ENCODE results near the gene ZNF687. TPM values are rescaled to one million over a fixed set of nuclear protein-coding genes. Genes with fewer than 3 reads are reported as not detected.

ZNF687 gene
- total RNA-seq, 1 experiment from 2014 or later, result 34.3 TPM

DNA sequence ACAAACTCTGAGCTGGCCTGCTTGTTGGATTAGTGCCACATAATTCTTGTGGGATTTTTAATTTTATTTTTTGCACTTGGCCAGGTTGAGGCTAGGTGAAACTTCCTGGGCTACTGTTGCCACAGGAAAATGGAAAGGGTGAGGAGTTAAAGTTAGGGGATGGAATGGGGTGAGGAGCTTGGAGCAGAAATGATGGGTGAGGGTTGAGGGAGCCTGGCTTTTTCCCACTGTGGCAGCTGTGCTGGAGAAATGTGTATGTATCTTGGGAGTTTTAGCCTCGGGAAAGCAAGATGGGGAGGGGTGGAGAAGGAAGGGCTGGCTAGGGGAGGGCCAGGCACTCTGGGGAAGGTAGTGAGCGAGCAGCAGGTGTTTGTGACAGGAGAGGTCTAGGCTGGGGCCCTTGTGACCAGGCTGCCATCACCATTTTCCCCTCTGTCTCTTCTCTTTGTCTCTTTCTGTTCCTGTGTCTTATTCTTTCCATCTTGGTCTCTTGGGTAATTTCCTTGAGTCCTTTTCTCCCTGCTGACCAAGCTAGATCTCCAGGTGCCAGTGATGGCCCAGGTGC lies 2.0 kb downstream of the ZNF687 start (continued):
- TF ChIP-seq CTCF (IDR thresholded peaks at IDR 0.05 in 2 of 3, conservative IDR thresholded peaks at IDR 0.05 in 1 of 3; ENCODE audit: borderline replicate concordance in 1 of 3, insufficient read depth in 1 of 3, low read depth in 2 of 3, low read length in 2 of 3) (no peak), EZH2phosphoT487 (IDR thresholded peaks at IDR 0.05; ENCODE audit: borderline replicate concordance) (no peak), POLR2A (IDR thresholded peaks at IDR 0.05; ENCODE audit: borderline replicate concordance, extremely low read depth, insufficient read depth, insufficient read length) (no peak), ELF1 (IDR thresholded peaks at IDR 0.05; ENCODE audit: borderline replicate concordance, low read depth) (no peak), JUND (IDR thresholded peaks at IDR 0.05) (no peak), SRF (IDR thresholded peaks at IDR 0.05; ENCODE audit: low read depth) (no peak)

- Histone ChIP-seq H3K79me2 (ENCODE audit: insufficient read depth, low read length) (peaks cover 22% of the 10 kb centered on the region), H3K36me3 (ENCODE audit: control insufficient read depth in 1 of 2, insufficient read depth in 2 of 2, low read length in 2 of 2) (peaks cover 8 to 12% of the 10 kb centered on the region in 2 experiments; a peak in 3 of 4 replicates), H3K9me2 (ENCODE audit: insufficient read depth) (no peaks in the 10 kb centered on the region), H2AFZ (ENCODE audit: low read depth, low read length, poor library complexity, severe bottlenecking) (no peak overlapping the region), H3K9me3 (ENCODE audit: control insufficient read depth in 1 of 2, insufficient read depth in 1 of 2, low read depth in 1 of 2, low read length in 2 of 2) (no peaks in the 10 kb centered on the region), H3K4me1 (ENCODE audit: control insufficient read depth in 1 of 2, insufficient read depth in 2 of 2, low read length in 2 of 2) (peaks cover 6 to 13% of the 10 kb centered on the region in 2 experiments), H3K4me3 (replicated peaks in 1 of 2; ENCODE audit: low read depth in 1 of 2, low read length in 2 of 2) (no peak overlapping the region), H3K27ac (ENCODE audit: low read depth, low read length) (no peak overlapping the region), H3K4me2 (ENCODE audit: low read length) (no peak overlapping the region), H3K27me3 (ENCODE audit: insufficient read depth, low read length) (no peaks in the 10 kb centered on the region), H4K20me1 (ENCODE audit: insufficient read depth) (no peaks in the 10 kb centered on the region), H3K9ac (ENCODE audit: low read length) (no peak overlapping the region)
- BruUV-seq (replicated peaks), result no TSS peak
- ChIA-PET CTCF (no interaction called here), POLR2A (no interaction called here), RAD21 (ENCODE audit: low non-redundant PET in 1 of 2, low total read pairs in 2 of 2, uncharacterized antibody in 2 of 2, unreplicated experiment in 2 of 2) (no interaction called here)
- intact Hi-C loops (cut with micrococcal nuclease), result no loop called here
- ATAC-seq (no peak), DNase-seq (ENCODE audit: low read depth, low spot score) (no peak)
- TF ChIP-seq CTCF (IDR thresholded peaks at IDR 0.05 in 2 of 3, conservative IDR thresholded peaks at IDR 0.05 in 1 of 3; ENCODE audit: borderline replicate concordance in 1 of 3, insufficient read depth in 1 of 3, low read depth in 2 of 3, low read length in 2 of 3), result no peak
- TF ChIP-seq JUND (IDR thresholded peaks at IDR 0.05), result no peak
These were observed 4.7 kb downstream of the ZNF687 start for GRCh38 chr1:151286619-151287340.

Measured in HCT116 (cell line).